ENCODE measurements around the gene CKS2. TPM values are rescaled to one million over a fixed set of nuclear protein-coding genes. Genes with fewer than 3 reads are reported as not detected.
A peak's percentile ranks its signal among the peaks of the same experiment; 100 is the strongest.

Gene CKS2
- total RNA-seq, 4 donors from 2014 or later: 9.4 to 25.4 (median 21.1) TPM

- 81 to 82% methylated on average over 7 to 8 of the region's 8 CpGs for WGBS, 2 donors
- DNase-seq (ENCODE audit: low spot score in 2 of 2): peak in 1 of 2 donors; percentile 29
- no peak for TF ChIP-seq POLR2A (IDR thresholded peaks at IDR 0.05)
- no peak for TF ChIP-seq CTCF (IDR thresholded peaks at IDR 0.05)
- no peak overlapping the region for H3K4me3 ChIP-seq (ENCODE audit: low read depth, poor library complexity, severe bottlenecking)
- intact Hi-C loops (cut with DNase I; ENCODE audit: low total_unique reads): loop anchor here (10.0 kb wide), 1 partner anchor 62 kb away; no protein-coding TSS in a partner anchor
These were observed 42.1 kb downstream of the CKS2 start for GRCh38 chr9:89352874-89353649.

- H3K4me3 ChIP-seq (ENCODE audit: low read depth, poor library complexity, severe bottlenecking): no peak overlapping the region
- no peak for TF ChIP-seq POLR2A (IDR thresholded peaks at IDR 0.05)
- intact Hi-C loops (cut with DNase I; ENCODE audit: low total_unique reads): loop anchor here (10.0 kb wide), 1 partner anchor 61 kb away; no protein-coding TSS in a partner anchor
- 64 to 70% methylated on average over 3 of the region's 3 CpGs for WGBS, 2 donors
- DNase-seq (ENCODE audit: low spot score in 2 of 2): peak in 1 of 2 donors; percentile 43
These were observed 43.0 kb downstream of the CKS2 start for GRCh38 chr9:89353989-89354388.

GRCh38 chr9:89354471-89354870 is 43.5 kb downstream of the CKS2 start:
- no peak overlapping the region for H3K4me3 ChIP-seq (ENCODE audit: low read depth, poor library complexity, severe bottlenecking)
- DNase-seq (ENCODE audit: low spot score in 2 of 2): peak in 1 of 2 donors; percentile 69
- no peak for TF ChIP-seq CTCF (IDR thresholded peaks at IDR 0.05)
- no peak for TF ChIP-seq POLR2A (IDR thresholded peaks at IDR 0.05)
- 94 to 97% methylated on average over 6 of the region's 6 CpGs for WGBS, 2 donors
- intact Hi-C loops (cut with DNase I; ENCODE audit: low total_unique reads): loop anchor here (10.0 kb wide), 1 partner anchor 60 kb away; no protein-coding TSS in a partner anchor

GRCh38 chr9:89356782-89357181 is 45.8 kb downstream of the CKS2 start:
- TF ChIP-seq POLR2A (IDR thresholded peaks at IDR 0.05) (no peak), CTCF (IDR thresholded peaks at IDR 0.05) (no peak)
- DNase-seq (ENCODE audit: low spot score in 2 of 2): peak in 1 of 2 donors; percentile 58
- 87 to 94% methylated on average over 2 of the region's 2 CpGs for WGBS, 2 donors
- intact Hi-C loops (cut with DNase I; ENCODE audit: low total_unique reads): loop anchor here (10.0 kb wide), 1 partner anchor 58 kb away; no protein-coding TSS in a partner anchor
- H3K4me3 ChIP-seq (ENCODE audit: low read depth, poor library complexity, severe bottlenecking): no peak overlapping the region

- H3K4me3 ChIP-seq (ENCODE audit: low read depth, poor library complexity, severe bottlenecking): no peak overlapping the region
- WGBS, 2 donors: 94 to 95% methylated on average over 5 to 8 of the region's 8 CpGs
- TF ChIP-seq POLR2A (IDR thresholded peaks at IDR 0.05): no peak
- intact Hi-C loops (cut with DNase I; ENCODE audit: low total_unique reads): loop anchor here (10.0 kb wide), 1 partner anchor 57 kb away; no protein-coding TSS in a partner anchor
- peak in 1 of 2 donors; percentile 65 for DNase-seq (ENCODE audit: low spot score in 2 of 2)
These were observed 46.6 kb downstream of the CKS2 start for GRCh38 chr9:89357331-89358197.

- no peak overlapping the region for H3K4me3 ChIP-seq (ENCODE audit: low read depth, poor library complexity, severe bottlenecking)
- TF ChIP-seq CTCF (IDR thresholded peaks at IDR 0.05): no peak
- TF ChIP-seq POLR2A (IDR thresholded peaks at IDR 0.05): no peak
- peak in 1 of 2 donors; percentile 31 for DNase-seq (ENCODE audit: low spot score in 2 of 2)
- intact Hi-C loops (cut with DNase I; ENCODE audit: low total_unique reads): loop anchor here (10.0 kb wide), 1 partner anchor 56 kb away; no protein-coding TSS in a partner anchor
- 65 to 80% methylated on average over 3 of the region's 3 CpGs for WGBS, 2 donors
These were observed 47.5 kb downstream of the CKS2 start for GRCh38 chr9:89358376-89358916.

All from lower leg skin (tissue), 4 donors.